GM19240 (cell line): ENCODE results near the gene FOXK2.
A peak's percentile ranks its signal among the peaks of the same experiment; 100 is the strongest.
"Not testable (repeated sequence)": the region's sequence is repeated elsewhere in the genome, so short reads cannot be mapped to it uniquely, and the experiment has no call there.

Experiments
- DNase-seq: peaks from one replicate; pipeline ENCODE4 v3.0.0; 2011; ENCODE audit warnings: low spot score; ENCODE audit not compliant: insufficient read length

FOXK2 gene

DNA sequence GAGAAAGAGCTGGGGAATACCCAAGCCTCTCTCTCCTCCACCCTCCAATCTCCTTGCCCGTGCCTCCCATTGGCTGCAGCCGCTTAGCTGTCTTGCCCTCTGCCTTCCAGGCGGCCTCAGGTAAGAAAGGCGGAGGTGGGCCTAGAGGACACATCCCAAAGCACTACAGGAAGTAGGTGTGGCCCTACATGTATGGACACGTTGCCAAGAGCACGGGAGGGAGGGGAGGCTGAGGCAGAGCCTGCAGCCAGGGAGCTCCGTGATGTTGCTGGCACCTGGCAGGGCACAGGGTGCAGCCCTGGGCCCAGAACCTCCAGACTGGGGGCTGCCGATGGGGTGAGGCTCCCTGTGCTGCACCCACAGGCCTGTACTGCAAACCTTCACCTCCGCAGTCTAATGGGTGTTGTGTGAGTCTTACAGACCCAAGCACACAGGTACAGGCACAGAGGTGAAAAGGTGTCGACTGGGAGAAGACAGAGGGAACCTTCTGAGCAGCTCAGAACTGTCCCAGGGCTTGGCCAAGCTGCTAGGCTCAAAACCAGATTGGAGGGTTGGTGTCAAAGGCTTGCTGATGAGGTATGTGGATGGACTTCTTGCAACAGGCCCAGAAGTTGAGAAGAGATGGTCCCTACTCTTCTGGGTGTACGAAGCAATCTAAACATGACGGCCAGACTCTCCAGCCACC, 23.5 kb upstream of the FOXK2 start:
- DNase-seq, result no peak

DNA sequence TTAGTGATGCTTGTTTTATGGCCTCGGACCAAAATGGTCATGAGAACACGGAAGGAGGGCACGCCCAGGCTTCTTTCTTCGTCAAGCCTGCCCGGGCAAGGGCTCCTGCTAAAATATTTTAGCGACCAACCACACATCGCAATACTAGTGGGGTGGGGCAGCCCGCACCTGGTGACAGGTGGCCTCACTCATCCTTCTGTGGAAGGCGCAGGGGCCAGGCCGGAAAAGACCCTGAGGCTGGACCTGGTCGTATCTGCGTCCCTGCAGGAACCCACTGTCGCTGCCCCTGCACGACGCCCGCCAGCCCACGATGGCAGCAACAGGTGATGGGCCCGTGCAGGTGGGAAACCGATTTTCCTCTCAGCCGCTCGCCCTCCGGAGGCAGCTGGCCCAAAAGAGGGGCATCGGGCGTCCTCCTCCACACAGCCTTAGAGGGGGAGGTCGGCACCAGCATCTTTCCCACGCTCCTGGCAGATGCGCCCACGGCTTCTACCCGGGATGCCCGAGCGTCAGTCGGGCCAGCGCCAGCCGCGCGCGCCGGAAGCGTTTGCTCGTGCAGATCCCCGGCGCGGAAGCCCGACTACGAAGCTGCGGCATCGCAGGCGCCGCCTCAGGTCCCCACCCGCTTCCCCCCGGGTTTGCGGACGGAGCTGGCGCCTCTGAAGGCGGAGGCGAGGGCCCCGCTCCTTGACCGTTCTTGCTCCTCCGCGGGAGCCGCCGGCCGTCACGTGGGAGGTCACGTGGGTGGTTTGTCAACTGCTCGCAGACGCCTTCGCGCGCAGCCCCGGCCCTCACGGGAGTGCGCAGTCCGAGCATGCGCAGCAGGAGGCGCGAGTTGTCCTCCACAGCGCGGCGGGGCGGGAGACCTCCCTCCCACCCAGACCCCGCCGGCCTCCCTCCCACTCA, 22.8 kb upstream of the FOXK2 start:
- DNase-seq, result peak; percentile 65

GRCh38 chr17:82497483-82498405, 21.8 kb upstream of the FOXK2 start:
- DNase-seq, result no peak

DNA sequence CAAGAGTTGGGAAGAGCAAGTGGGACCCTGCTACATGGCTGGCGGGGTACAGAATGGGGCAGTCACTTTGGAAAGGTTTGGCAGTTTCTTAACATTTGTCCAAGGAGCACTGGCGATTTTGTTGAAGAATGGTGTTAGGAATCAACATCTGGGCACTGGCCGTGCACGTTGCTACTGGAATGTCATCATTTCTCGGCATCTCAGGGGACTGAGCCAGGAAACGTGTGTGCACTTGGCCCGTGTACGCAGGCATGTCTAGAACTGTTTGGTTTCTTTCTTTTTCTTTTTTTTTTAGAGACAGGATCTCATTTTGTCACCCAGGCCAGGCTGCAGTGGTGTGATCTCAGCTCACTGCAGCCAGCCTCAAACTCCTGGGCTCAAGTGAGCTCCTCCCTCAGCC, 17.3 kb upstream of the FOXK2 start:
- no peak for DNase-seq

- DNase-seq, result no peak
Observed at GRCh38 chr17:82503094-82503727, 16.3 kb upstream of the FOXK2 start.

DNA sequence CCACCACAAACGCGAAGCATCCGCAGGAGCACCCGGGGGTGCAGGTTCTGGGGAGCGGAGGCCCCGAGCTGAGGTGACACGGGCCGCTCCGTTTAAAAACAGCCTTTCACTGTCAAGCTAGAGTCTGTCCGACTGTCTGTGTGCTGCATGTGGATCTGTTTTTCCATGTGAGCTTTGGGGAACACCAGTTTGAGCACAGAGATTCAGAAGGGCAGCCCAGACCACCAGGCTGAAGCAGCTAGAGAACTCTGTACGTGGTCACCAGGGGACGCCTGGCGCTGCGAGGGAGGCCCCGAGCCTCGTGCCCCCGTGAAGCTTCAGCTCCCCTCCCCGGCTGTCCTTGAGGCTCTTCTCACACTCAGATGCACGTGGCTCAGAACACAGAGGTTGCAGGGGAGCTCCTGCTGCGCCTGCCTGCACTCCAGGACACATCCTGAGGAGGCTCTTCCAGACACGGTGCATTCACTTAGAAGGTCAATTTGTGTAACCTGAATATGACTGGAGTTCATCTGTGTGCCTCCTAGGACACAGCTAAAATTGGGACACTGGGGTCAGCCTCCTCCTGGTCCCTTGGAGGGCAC, 15.7 kb upstream of the FOXK2 start:
- DNase-seq, result no peak

- DNase-seq, result no peak
Observed at GRCh38 chr17:82505296-82505695, 14.2 kb upstream of the FOXK2 start.

- DNase-seq, result peak; percentile 27
Observed at GRCh38 chr17:82506402-82506801, 13.1 kb upstream of the FOXK2 start.

DNA sequence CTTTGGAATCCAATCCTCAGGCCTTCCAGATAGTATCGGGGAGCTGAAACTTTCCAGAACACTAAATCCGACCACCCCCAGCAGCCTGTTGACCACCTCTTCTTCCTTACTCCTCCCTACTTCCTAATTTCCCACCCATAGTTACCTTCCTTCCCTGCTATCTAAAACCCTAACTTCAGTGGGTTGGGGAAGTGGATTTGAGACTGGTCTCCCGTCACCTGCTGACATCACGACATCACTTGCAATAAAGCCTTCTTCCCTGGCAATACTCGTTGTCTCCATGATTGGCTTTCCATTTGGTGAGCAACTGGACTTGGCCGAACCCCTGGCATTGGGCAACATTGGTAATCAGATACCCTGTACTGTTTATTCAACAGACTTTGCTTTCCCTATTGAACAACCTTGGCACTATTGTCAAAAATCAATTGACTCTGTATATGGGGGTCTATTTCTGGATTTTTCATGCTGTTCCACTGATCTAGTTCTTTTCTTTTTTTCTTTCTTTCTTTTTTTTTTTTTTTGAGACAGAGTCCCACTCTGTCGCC, 11.8 kb upstream of the FOXK2 start:
- no peak for DNase-seq

GRCh38 chr17:82511642-82512041, 7.9 kb upstream of the FOXK2 start:
- not testable (repeated sequence) for DNase-seq

DNA sequence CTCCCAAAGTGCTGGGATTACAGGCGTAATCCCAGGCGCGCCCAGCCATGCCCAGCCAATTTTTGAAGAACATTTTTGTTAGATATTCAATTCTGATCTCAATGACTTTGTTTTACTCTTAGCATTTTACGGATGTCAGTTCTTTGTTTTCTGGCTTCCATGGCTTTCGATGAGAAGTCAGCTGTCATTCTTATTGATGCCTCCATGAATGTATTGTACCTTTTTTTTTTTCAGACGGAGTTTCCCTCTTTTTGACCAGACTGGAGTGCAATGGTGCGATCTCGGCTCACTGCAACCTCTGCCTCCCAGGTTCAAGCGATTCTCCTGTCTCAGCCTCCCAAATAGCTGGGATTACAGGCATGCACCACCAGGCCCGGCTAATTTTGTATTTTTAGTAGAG, 5.7 kb upstream of the FOXK2 start:
- not testable (repeated sequence) for DNase-seq

GRCh38 chr17:82517230-82517865, 2.2 kb upstream of the FOXK2 start:
- DNase-seq, result no peak

DNA sequence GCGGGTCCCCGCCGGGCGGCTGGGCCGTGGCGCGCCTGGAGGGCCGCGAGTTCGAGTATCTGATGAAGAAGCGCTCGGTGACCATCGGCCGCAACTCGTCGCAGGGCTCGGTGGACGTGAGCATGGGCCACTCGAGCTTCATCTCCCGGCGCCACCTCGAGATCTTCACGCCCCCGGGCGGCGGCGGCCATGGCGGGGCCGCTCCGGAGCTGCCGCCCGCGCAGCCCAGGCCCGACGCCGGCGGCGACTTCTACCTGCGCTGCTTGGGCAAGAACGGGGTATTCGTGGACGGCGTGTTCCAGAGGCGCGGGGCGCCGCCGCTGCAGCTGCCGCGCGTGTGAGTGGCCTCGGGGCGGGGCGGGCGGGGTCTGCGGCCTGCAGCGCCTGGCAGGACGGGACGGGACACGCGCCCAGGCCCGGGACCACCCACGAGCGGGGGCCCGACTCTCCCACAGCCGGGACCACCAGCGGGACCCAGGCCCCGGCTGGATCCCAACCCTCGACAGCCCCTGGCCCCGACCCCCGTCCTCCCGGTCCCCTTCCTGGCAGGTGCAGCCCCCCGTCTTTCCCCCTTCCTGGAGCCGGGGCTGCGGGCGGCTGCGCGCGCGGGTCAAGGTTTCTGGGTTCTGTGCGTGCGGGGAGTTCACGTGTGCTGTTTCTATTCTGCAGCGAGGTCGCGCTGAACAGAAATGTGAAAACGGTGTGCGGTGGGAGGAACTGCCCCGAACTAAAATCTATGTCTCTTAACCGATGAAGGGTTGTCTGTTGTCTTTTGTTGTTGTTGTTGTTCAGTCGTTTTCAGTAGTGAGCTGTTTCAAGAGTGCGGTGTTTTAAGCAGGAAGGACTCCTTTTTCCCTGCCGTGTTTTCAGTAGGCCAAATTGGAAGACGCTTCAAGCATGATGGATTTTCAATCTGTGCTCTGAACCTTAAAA, 705 bp downstream of the FOXK2 start:
- no peak for DNase-seq

DNA sequence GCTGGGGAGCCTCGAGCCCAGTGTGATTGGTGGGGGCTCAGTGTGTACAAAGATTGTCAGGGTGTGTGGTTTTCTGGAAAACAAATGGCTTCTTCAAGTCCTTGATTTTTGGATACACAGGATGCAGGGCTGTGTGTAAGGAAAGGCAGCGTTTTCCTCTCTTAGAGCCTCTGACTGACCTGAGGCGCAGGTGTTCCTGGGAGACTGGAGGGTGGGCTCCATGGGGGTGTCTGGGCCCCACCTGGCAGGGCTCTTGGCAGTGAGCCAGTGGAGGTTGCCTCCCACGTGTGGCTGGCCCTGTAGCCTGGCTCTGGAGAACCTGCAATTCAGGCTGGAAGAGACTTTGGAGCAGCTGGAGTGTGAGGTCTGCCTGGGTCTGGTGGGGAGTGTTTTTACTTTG, 5.0 kb downstream of the FOXK2 start:
- DNase-seq, result no peak

DNA sequence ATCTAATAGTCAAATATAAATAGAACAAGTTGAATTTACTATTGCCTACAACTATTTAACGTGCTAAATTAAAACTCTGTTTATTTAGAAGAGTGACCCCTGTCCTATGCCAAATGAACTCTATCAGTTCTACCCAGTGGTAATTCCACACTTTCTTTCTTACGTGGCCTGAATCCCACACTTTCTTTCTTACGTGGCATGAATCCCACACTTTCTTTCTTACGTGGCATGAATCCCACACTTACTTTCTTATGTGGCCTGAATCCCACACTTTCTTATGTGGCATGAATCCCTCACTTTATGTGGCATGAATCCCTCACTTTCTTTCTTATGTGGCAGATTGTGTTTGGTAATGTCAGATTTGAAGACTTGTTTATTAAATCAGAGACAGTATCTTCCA, 6.2 kb downstream of the FOXK2 start:
- no peak for DNase-seq

GRCh38 chr17:82527898-82528297, 8.4 kb downstream of the FOXK2 start:
- no peak for DNase-seq

- DNase-seq, result no peak
Observed at GRCh38 chr17:82528484-82529265, 9.1 kb downstream of the FOXK2 start.

DNA sequence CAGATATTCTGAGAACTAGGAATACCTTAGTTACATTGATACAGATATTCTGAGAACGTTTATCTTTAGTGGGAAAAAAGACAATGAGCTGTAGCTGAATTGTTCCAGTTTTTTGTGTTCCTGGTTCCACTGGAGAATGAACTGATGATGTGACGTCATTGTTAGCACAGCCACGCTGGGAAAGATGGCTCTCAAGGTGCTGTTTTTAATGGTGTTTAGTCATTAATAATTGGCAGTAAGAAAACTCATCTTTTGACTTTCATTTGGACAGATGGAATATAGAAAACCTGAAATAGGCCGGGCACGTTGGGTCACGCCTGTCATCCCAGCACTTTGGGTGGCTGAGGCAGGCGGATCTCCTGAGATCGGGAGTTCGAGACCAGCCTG, 10.4 kb downstream of the FOXK2 start:
- DNase-seq, result no peak
